SK-N-SH (cell line): ENCODE measurements around the gene ZBTB46. TPM values are rescaled to one million over a fixed set of nuclear protein-coding genes. Genes with fewer than 3 reads are reported as not detected.
"Not testable (repeated sequence)": the region's sequence is repeated elsewhere in the genome, so short reads cannot be mapped to it uniquely, and the experiment has no call there.

Source experiments
- CTCF ChIA-PET: fragments of 300-600, 350-600 bp; formaldehyde crosslinking; extraction: SDS; loops from one replicate; lab custom pipeline; 2021; lab: Yijun Ruan, JAX
- POLR2A ChIA-PET: fragments of 350-600 bp; sonication (Branson Sonifier 250); formaldehyde crosslinking; extraction: SDS; loops from one replicate; lab custom pipeline; 2020; ENCODE audit warnings: antibody characterized with exemption, inconsistent platforms; lab: Yijun Ruan, JAX
- DNase-seq: peaks from one replicate; pipeline ENCODE4 v3.0.0; 2012
- H2AFZ ChIP-seq: fragments of 200-600 bp; sonication (generic); 2 replicates; pipeline ENCODE4 v1.8.1; 2016; ENCODE audit warnings: antibody characterized with exemption, mild to moderate bottlenecking, low read depth
- H3F3A ChIP-seq: fragments of 200-600 bp; sonication (generic); replicated peaks from 2 replicates; pipeline ENCODE3; 2016; ENCODE audit warnings: antibody characterized with exemption, mild to moderate bottlenecking; ENCODE audit not compliant: insufficient read depth
- H3K27ac ChIP-seq, 2 experiments: fragments of 200-500 bp in 1 of 2; fragments of 200-600 bp in 1 of 2; sonication (Bioruptor generic) in 1 of 2; sonication (generic), shearing (Covaris generic) in 1 of 2; 2 replicates each; pipeline versions ENCODE4 v1.5.1 to v1.6.1; 2014 to 2016; ENCODE audit warnings: low read depth in 2 of 2, inconsistent platforms in 1 of 2, low read length in 1 of 2, mild to moderate bottlenecking in 1 of 2, mixed read lengths in 1 of 2
- H3K27me3 ChIP-seq: fragments of 200-600 bp; sonication (generic), shearing (Covaris generic); 2 replicates; pipeline ENCODE4 v1.6.1; 2016; ENCODE audit warnings: mixed run types; ENCODE audit not compliant: insufficient read depth
- H3K36me3 ChIP-seq, 2 experiments: fragments of 200-500 bp in 1 of 2; fragments of 200-600 bp in 1 of 2; sonication (Bioruptor generic) in 1 of 2; sonication (generic) in 1 of 2; replicated peaks in 1 of 2; 2 replicates each; pipeline versions ENCODE3 to v1.5.1; 2014 to 2016; ENCODE audit warnings: low read length in 1 of 2, mild to moderate bottlenecking in 1 of 2; ENCODE audit not compliant: insufficient read depth in 2 of 2, control insufficient read depth in 1 of 2
- H3K4me1 ChIP-seq, 2 experiments: fragments of 200-500 bp in 1 of 2; fragments of 200-600 bp in 1 of 2; sonication (Bioruptor generic) in 1 of 2; sonication (generic), shearing (Covaris generic) in 1 of 2; 2 replicates each; pipeline versions ENCODE4 v1.5.1 to v1.6.1; 2014 to 2016; ENCODE audit warnings: low read depth in 1 of 2, low read length in 1 of 2, mixed run types in 1 of 2; ENCODE audit not compliant: insufficient read depth in 2 of 2, control insufficient read depth in 1 of 2
- H3K4me2 ChIP-seq: fragments of 200-600 bp; sonication (generic), shearing (Covaris generic); 2 replicates; pipeline ENCODE4 v1.6.1; 2017; ENCODE audit warnings: mixed run types
- H3K4me3 ChIP-seq, 2 experiments: fragments of 200-500 bp in 1 of 2; fragments of 200-600 bp in 1 of 2; sonication (Bioruptor generic) in 1 of 2; sonication (generic), shearing (Covaris generic) in 1 of 2; 2 replicates each; pipeline versions ENCODE4 v1.5.1 to v1.8.1; 2014 to 2016; ENCODE audit warnings: low read depth in 2 of 2, inconsistent platforms in 1 of 2, low read length in 1 of 2, mild to moderate bottlenecking in 1 of 2, mixed read lengths in 1 of 2, moderate library complexity in 1 of 2
- H3K79me2 ChIP-seq: fragments of 200-600 bp; sonication (generic); 2 replicates; pipeline ENCODE4 v1.8.1; 2017; ENCODE audit warnings: mild to moderate bottlenecking; ENCODE audit not compliant: insufficient read depth
- H3K9ac ChIP-seq: fragments of 200-600 bp; sonication (generic); 2 replicates; pipeline ENCODE4 v1.6.1; 2017; ENCODE audit warnings: mixed run types
- H3K9me2 ChIP-seq: fragments of 200-600 bp; sonication (generic); 2 replicates; pipeline ENCODE4 v1.6.1; 2017; ENCODE audit warnings: mixed run types
- H3K9me3 ChIP-seq: fragments of 200-600 bp; sonication (generic); 2 replicates; pipeline ENCODE4 v1.6.1; 2017; ENCODE audit warnings: mixed run types, mild to moderate bottlenecking, moderate library complexity
- H4K20me1 ChIP-seq: fragments of 200-600 bp; sonication (generic); 2 replicates; pipeline ENCODE4 v1.6.1; 2017; ENCODE audit warnings: mild to moderate bottlenecking, mixed run types; ENCODE audit not compliant: insufficient read depth
- FOXM1 ChIP-seq: IDR thresholded peaks from 2 replicates; pipeline ENCODE4 v1.4.0; 2012; ENCODE audit warnings: low read depth, mild to moderate bottlenecking
- MXI1 ChIP-seq: IDR thresholded peaks from 2 replicates; pipeline ENCODE4 v1.6.1; 2012; ENCODE audit warnings: mild to moderate bottlenecking, low read depth, low read length, improper control_type of control experiment
- NRF1 ChIP-seq: IDR thresholded peaks from 2 replicates; pipeline ENCODE4 v1.6.1; 2012; ENCODE audit warnings: low read depth, mild to moderate bottlenecking, low read length
- TCF12 ChIP-seq: IDR thresholded peaks from 2 replicates; pipeline ENCODE4 v1.4.0; 2012
- TEAD4 ChIP-seq: IDR thresholded peaks from 2 replicates; pipeline ENCODE4 v1.4.0; 2012; ENCODE audit warnings: mild to moderate bottlenecking, borderline replicate concordance; ENCODE audit not compliant: insufficient read depth
- WGBS: methylation state at CpG from one replicate; pipeline ENCODE4 v1.1.6; 2017; ENCODE audit warnings: low lambda C conversion rate; 5-methylcytosine and 5-hydroxymethylcytosine counted together
- polyA plus RNA-seq, 3 experiments: library from polyadenylated mRNA; depleted of rRNA; stranded (reverse); fragments of >200 nt; gene quantifications; 2 replicates each; pipeline ENCODE4 v1.2.3, GENCODE V29; 2012
- TF ChIP-seq, protein P1 (sequence below): fragments of 150-350 bp; IDR thresholded peaks from 2 replicates; pipeline ENCODE4 v1.6.1; 2017; ENCODE audit warnings: antibody characterized with exemption, low read length, low read depth, borderline replicate concordance

The ZBTB46 gene
- polyA plus RNA-seq, 1 of the 3 experiments (the other 2 are of a cell fraction): 0.15 TPM

GRCh38 chr20:63877755-63878470, 46.8 kb upstream of the ZBTB46 start:
- CTCF ChIA-PET: interaction anchor here (1.2 to 1.4 kb wide), 2 partner anchors 19 to 103 kb away, joined by 3 to 6 read pairs; no protein-coding TSS in a partner anchor
- H4K20me1 ChIP-seq: peaks cover 53% of the 10 kb centered on the region
- H3K27ac ChIP-seq: no peak overlapping the region
- peaks cover 72% of the 10 kb centered on the region; the same call in 1 of the 2 replicates for H3K79me2 ChIP-seq
- H3K9me2 ChIP-seq: no peaks in the 10 kb centered on the region
- 91% methylated on average over 31 of the region's 32 CpGs for whole genome bisulfite sequencing
- POLR2A ChIA-PET: no interaction called here
- no peaks in the 10 kb centered on the region for H3K4me1 ChIP-seq
- H3K27me3 ChIP-seq: no peaks in the 10 kb centered on the region
- no peak for DNase-seq
- H3F3A ChIP-seq: no peaks in the 10 kb centered on the region
- no peak overlapping the region for H2AFZ ChIP-seq
- peaks cover 27 to 57% of the 10 kb centered on the region in 2 experiments for H3K36me3 ChIP-seq
- no peak overlapping the region for H3K4me2 ChIP-seq
- H3K9ac ChIP-seq: no peak overlapping the region
- TF ChIP-seq, protein P1, sequence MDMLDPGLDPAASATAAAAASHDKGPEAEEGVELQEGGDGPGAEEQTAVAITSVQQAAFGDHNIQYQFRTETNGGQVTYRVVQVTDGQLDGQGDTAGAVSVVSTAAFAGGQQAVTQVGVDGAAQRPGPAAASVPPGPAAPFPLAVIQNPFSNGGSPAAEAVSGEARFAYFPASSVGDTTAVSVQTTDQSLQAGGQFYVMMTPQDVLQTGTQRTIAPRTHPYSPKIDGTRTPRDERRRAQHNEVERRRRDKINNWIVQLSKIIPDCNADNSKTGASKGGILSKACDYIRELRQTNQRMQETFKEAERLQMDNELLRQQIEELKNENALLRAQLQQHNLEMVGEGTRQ: no peak
- no peak for TF ChIP-seq FOXM1
- TF ChIP-seq NRF1: no peak
- TF ChIP-seq MXI1: no peak
- TF ChIP-seq TCF12: no peak
- TF ChIP-seq, all 33 proteins: peak for 0
- H3K4me3 ChIP-seq: no peak overlapping the region
- no peaks in the 10 kb centered on the region for H3K9me3 ChIP-seq

DNA sequence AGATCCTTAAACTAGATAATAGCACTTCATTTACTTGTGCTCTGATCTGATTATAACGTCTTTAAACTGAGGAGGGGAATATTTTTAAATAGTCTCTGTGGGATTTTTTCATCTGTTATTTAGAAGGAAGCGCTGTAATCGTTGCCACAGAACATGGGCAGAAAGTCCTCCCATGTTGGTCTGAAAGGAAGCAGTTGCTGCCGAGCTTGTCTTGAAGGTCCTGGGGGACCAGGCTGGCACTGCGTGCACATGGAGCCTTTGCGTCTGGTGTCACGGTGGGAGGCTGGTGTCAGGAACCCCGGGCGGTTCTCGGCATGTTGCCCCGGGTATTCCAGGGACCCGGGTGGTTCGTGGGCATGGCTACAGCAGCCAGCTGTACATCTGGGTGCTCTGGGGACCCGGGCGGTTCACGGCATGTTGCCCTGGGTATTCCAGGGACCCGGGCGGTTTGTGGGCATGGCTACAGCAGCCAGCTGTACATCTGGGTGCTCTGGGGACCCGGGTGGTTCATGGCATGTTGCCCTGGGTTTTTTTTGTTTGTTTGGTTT, 45.5 kb upstream of the ZBTB46 start:
- Histone ChIP-seq H3F3A (no peaks in the 10 kb centered on the region), H3K9me3 (no peaks in the 10 kb centered on the region), H4K20me1 (peaks cover 46% of the 10 kb centered on the region), H3K27ac (no peak overlapping the region), H3K9ac (no peak overlapping the region), H3K4me2 (no peak overlapping the region), H3K4me3 (no peak overlapping the region), H3K4me1 (no peaks in the 10 kb centered on the region), H2AFZ (no peak overlapping the region), H3K9me2 (no peaks in the 10 kb centered on the region), H3K27me3 (no peaks in the 10 kb centered on the region), H3K36me3 (peaks cover 40 to 52% of the 10 kb centered on the region in 2 experiments), H3K79me2 (peaks cover 81% of the 10 kb centered on the region)
- WGBS: 77% methylated on average over 6 of the region's 19 CpGs
- TF ChIP-seq TCF12 (no peak), TEAD4 (no peak)
- POLR2A ChIA-PET: no interaction called here
- CTCF ChIA-PET: interaction anchor here (1.6 to 1.8 kb wide), 2 partner anchors 101 to 193 kb away, joined by 3 to 5 read pairs; no protein-coding TSS in a partner anchor
- no peak for DNase-seq

DNA sequence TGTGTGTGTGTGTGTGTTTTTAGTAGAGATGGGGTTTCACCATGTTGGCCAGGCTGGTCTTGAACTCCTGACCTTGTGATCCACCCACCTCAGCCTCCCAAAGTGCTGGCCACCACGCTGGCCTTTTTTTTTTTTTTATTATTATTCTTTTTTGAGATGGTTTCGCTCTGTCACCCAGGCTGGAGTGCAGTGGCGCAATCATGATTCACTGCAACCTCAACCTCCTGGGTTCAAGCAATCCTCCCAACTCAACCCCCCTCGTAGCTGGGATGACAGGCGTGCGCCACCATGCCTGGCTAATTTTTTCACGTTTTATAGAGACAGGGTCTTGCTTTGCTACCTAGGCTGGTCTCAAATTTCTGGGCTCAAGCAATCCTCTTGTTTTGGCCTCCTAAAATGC, 43.2 kb upstream of the ZBTB46 start:
- Histone ChIP-seq H4K20me1 (peaks cover 33% of the 10 kb centered on the region), H3K79me2 (peaks cover 91% of the 10 kb centered on the region), H3K36me3 (peaks cover 52 to 56% of the 10 kb centered on the region in 2 experiments)
- H2AFZ ChIP-seq, H3K9ac ChIP-seq, H3K9me2 ChIP-seq, DNase-seq, H3K27ac ChIP-seq, H3K4me1 ChIP-seq, H3K27me3 ChIP-seq, H3K4me3 ChIP-seq, H3K9me3 ChIP-seq, H3K4me2 ChIP-seq, POLR2A ChIA-PET, H3F3A ChIP-seq: not testable (repeated sequence)
- CTCF ChIA-PET: interaction anchor here (1.6 to 2.2 kb wide), 4 partner anchors 10 to 100 kb away, joined by 3 to 7 read pairs (median 7); no protein-coding TSS in a partner anchor
- 95% methylated on average over 7 of the region's 7 CpGs for WGBS
